Panc1 (cell line): ENCODE results near the gene MYO16. TPM values are rescaled to one million over a fixed set of nuclear protein-coding genes. Genes with fewer than 3 reads are reported as not detected.

Experiments
- ATAC-seq: fragments of 200-7000 bp; cut with Tn5 transposase; 2 replicates; pipeline ENCODE4 v1.9.1; 2020; ENCODE audit warnings: mild to moderate bottlenecking, moderate library complexity
- BruUV-seq: library from RNA; stranded (reverse); fragments of 400-500 nt; replicated peaks from 2 replicates; lab custom pipeline; 2021; lab: Mats Ljungman, UMichigan
- CTCF ChIA-PET: fragments of 300-600 bp; sonication (Branson Sonifier 250); formaldehyde crosslinking; loops from one replicate; lab custom pipeline; 2022; ENCODE audit warnings: antibody characterized with exemption; lab: Charles Lee
- POLR2A ChIA-PET: fragments of 300-600 bp; sonication (Branson Sonifier 250); formaldehyde crosslinking; loops from one replicate; lab custom pipeline; 2022; ENCODE audit warnings: antibody characterized with exemption; lab: Charles Lee
- DNase-seq: peaks from one replicate; pipeline ENCODE4 v3.0.0-alpha.2; 2010; ENCODE audit warnings: low read depth, low spot score
- H3K27ac ChIP-seq: 2 replicates; pipeline ENCODE4 v1.5.1; 2011; ENCODE audit warnings: mild to moderate bottlenecking, low read length, inconsistent platforms
- H3K27me3 ChIP-seq: fragments of 200-500 bp; sonication (Bioruptor generic); 2 replicates; pipeline ENCODE4 v1.6.0; 2014; ENCODE audit warnings: low read length, inconsistent platforms; ENCODE audit not compliant: control insufficient read depth, insufficient read depth
- H3K36me3 ChIP-seq: fragments of 200-500 bp; sonication (Bioruptor generic); 2 replicates; pipeline ENCODE4 v1.5.1; 2014; ENCODE audit warnings: inconsistent platforms, mild to moderate bottlenecking, low read length, moderate library complexity; ENCODE audit not compliant: control insufficient read depth, insufficient read depth
- H3K4me1 ChIP-seq: 2 replicates; pipeline ENCODE4 v1.5.1; 2011; ENCODE audit warnings: inconsistent platforms, mild to moderate bottlenecking, low read length, moderate library complexity; ENCODE audit not compliant: control insufficient read depth, insufficient read depth
- H3K4me3 ChIP-seq, 2 experiments: 2 replicates each; pipeline ENCODE4 v1.5.1; 2011 to 2012; ENCODE audit warnings: low read depth in 2 of 2, low read length in 2 of 2, mild to moderate bottlenecking in 2 of 2, inconsistent platforms in 1 of 2, moderate library complexity in 1 of 2
- H3K9me3 ChIP-seq: fragments of 200-500 bp; sonication (Bioruptor generic); 2 replicates; pipeline ENCODE4 v1.5.1; 2014; ENCODE audit warnings: low read depth, mild to moderate bottlenecking, inconsistent platforms, low read length, moderate library complexity; ENCODE audit not compliant: control insufficient read depth, insufficient read depth
- CTCF ChIP-seq: fragments of 450-650 bp; IDR thresholded peaks from 2 replicates; pipeline ENCODE4 v1.5.1; 2017; ENCODE audit warnings: mild to moderate bottlenecking
- POLR2AphosphoS5 ChIP-seq: IDR thresholded peaks from 2 replicates; pipeline ENCODE4 v1.6.1; 2012; ENCODE audit warnings: mild to moderate bottlenecking, low read depth, low read length, moderate library complexity
- REST ChIP-seq, 2 experiments: IDR thresholded peaks; 2 replicates each; pipeline ENCODE4 v1.6.1; 2011 to 2012; ENCODE audit warnings: low read depth in 2 of 2, control low read depth in 1 of 2, low read length in 1 of 2, mild to moderate bottlenecking in 1 of 2, moderate library complexity in 1 of 2; ENCODE audit not compliant: insufficient read depth in 1 of 2
- SIN3A ChIP-seq: IDR thresholded peaks from 2 replicates; pipeline ENCODE4 v1.6.1; 2012; ENCODE audit warnings: low read depth, mild to moderate bottlenecking, low read length, moderate library complexity, borderline replicate concordance; ENCODE audit not compliant: insufficient read depth
- TCF7L2 ChIP-seq: IDR thresholded peaks from 2 replicates; pipeline ENCODE4 v1.6.1; 2011; ENCODE audit warnings: mild to moderate bottlenecking, low read depth, low read length, inconsistent platforms
- in situ Hi-C: cut with HindIII; loops from 2 replicates; pipeline ENCODE4 v1.10.0; 2016; ENCODE audit warnings: low sequenced_read_pairs, low pct_unique_long_range_greater_than_20kb
- intact Hi-C: fragments of 100-400 bp; cut with micrococcal nuclease; formaldehyde crosslinking; loops from one replicate; pipeline ENCODE4 v1.10.0; 2022; ENCODE audit not compliant: unreplicated experiment
- total RNA-seq: library from RNA; stranded (reverse); gene quantifications from one replicate; pipeline ENCODE4 v1.2.1, GENCODE V29; 2021; ENCODE audit not compliant: unreplicated experiment

The MYO16 gene
- total RNA-seq, 1 experiment from 2014 or later = 0.08 TPM

- no peak overlapping the region for H3K4me3 ChIP-seq
- H3K27ac ChIP-seq = no peak overlapping the region
- in situ Hi-C loops = no loop called here
- H3K27me3 ChIP-seq = no peaks in the 10 kb centered on the region
- H3K4me1 ChIP-seq = no peaks in the 10 kb centered on the region
- TF ChIP-seq REST (IDR thresholded peaks at IDR 0.05; ENCODE audit: insufficient read depth in 1 of 2, low read depth in 2 of 2, low read length in 1 of 2) (no peak), SIN3A (no peak), TCF7L2 (no peak), CTCF (no peak), POLR2AphosphoS5 (no peak)
- DNase-seq (no peak), ATAC-seq (no peak)
- ChIA-PET CTCF (no interaction called here), POLR2A (no interaction called here)
- H3K36me3 ChIP-seq = no peaks in the 10 kb centered on the region
- intact Hi-C loops = no loop called here
- H3K9me3 ChIP-seq = no peaks in the 10 kb centered on the region
- no TSS peak for BruUV-seq
These were observed 378.5 kb downstream of the MYO16 start for GRCh38 chr13:109007946-109008345.

- ATAC-seq = no peak
- in situ Hi-C loops = no loop called here
- Histone ChIP-seq H3K4me3 (no peak overlapping the region), H3K9me3 (no peaks in the 10 kb centered on the region), H3K27me3 (no peaks in the 10 kb centered on the region), H3K36me3 (no peaks in the 10 kb centered on the region), H3K27ac (no peak overlapping the region), H3K4me1 (no peaks in the 10 kb centered on the region)
- no TSS peak for BruUV-seq
- no peak for DNase-seq
- TF ChIP-seq TCF7L2 (no peak), CTCF (no peak), REST (IDR thresholded peaks at IDR 0.05; ENCODE audit: insufficient read depth in 1 of 2, low read depth in 2 of 2, low read length in 1 of 2) (no peak)
- intact Hi-C loops = no loop called here
- ChIA-PET CTCF (no interaction called here), POLR2A (no interaction called here)
These were observed 380.3 kb downstream of the MYO16 start for GRCh38 chr13:109009756-109010155.
